CD14-positive monocyte (primary cell): Measurements from ENCODE around the gene AXL. TPM values are rescaled to one million over a fixed set of nuclear protein-coding genes. Genes with fewer than 3 reads are reported as not detected.

Experiments used
- DNase-seq, 3 donors: peaks; one replicate each; pipeline ENCODE4 v3.0.0-alpha.2; 2011 to 2022
- H2AFZ ChIP-seq: 2 replicates; pipeline ENCODE4 v1.6.0; 2012; ENCODE audit warnings: mild to moderate bottlenecking, low read depth, low read length, inconsistent platforms; ENCODE audit not compliant: insufficient read depth, poor library complexity, severe bottlenecking
- H3K27ac ChIP-seq, 2 donors: 1 replicate in 1 of 2; 2 replicates in 1 of 2; pipeline ENCODE4 v1.5.1; 2012 to 2013; ENCODE audit warnings: low read length in 2 of 2, control low read depth in 1 of 2, inconsistent platforms in 1 of 2, low read depth in 1 of 2, mild to moderate bottlenecking in 1 of 2
- H3K27me3 ChIP-seq, 2 donors: one replicate each; pipeline versions ENCODE4 v1.6.0 to v1.6.1; 2011 to 2013; ENCODE audit warnings: low read length in 2 of 2; ENCODE audit not compliant: control insufficient read depth in 2 of 2, insufficient read depth in 2 of 2
- H3K36me3 ChIP-seq, 2 donors: replicated peaks in 1 of 2; 1 replicate in 1 of 2; 2 replicates in 1 of 2; pipeline versions ENCODE4 v1.5.1 to v1.6.1; 2012 to 2013; ENCODE audit warnings: low read length in 2 of 2, control low read depth in 1 of 2, inconsistent platforms in 1 of 2, mild to moderate bottlenecking in 1 of 2; ENCODE audit not compliant: insufficient read depth in 2 of 2, control insufficient read depth in 1 of 2
- H3K4me1 ChIP-seq, 2 donors: 1 replicate in 1 of 2; 2 replicates in 1 of 2; pipeline versions ENCODE4 v1.5.1 to v1.6.1; 2012 to 2013; ENCODE audit warnings: low read length in 2 of 2, control low read depth in 1 of 2, inconsistent platforms in 1 of 2, mild to moderate bottlenecking in 1 of 2, moderate library complexity in 1 of 2; ENCODE audit not compliant: insufficient read depth in 2 of 2, control insufficient read depth in 1 of 2
- H3K4me2 ChIP-seq: replicated peaks from 2 replicates; pipeline ENCODE3; 2012; ENCODE audit warnings: low read length, moderate library complexity, mild to moderate bottlenecking; ENCODE audit not compliant: poor library complexity, severe bottlenecking; ENCODE audit errors: extremely low read depth
- H3K4me3 ChIP-seq, 3 experiments: fragments of 200-600 bp in 1 of 3; sonication (generic) in 1 of 3; replicated peaks in 1 of 3; 1 replicate in 2 of 3; 2 replicates in 1 of 3; pipeline ENCODE4 v1.5.1; 2011 to 2013; ENCODE audit warnings: low read length in 3 of 3, mild to moderate bottlenecking in 3 of 3, control low read depth in 2 of 3, low read depth in 2 of 3, inconsistent platforms in 1 of 3, moderate library complexity in 1 of 3
- H3K79me2 ChIP-seq: 2 replicates; pipeline ENCODE4 v1.6.0; 2012; ENCODE audit warnings: mild to moderate bottlenecking, control low read depth, inconsistent platforms, low read length, moderate library complexity; ENCODE audit not compliant: insufficient read depth
- H3K9ac ChIP-seq: 2 replicates; pipeline ENCODE4 v1.6.0; 2017; ENCODE audit warnings: low read length, mild to moderate bottlenecking; ENCODE audit not compliant: insufficient read depth, poor library complexity, severe bottlenecking
- H3K9me3 ChIP-seq, 2 donors: replicated peaks in 1 of 2; 1 replicate in 1 of 2; 2 replicates in 1 of 2; pipeline versions ENCODE4 v1.5.1 to v1.6.1; 2012 to 2013; ENCODE audit warnings: low read length in 2 of 2, control low read depth in 1 of 2; ENCODE audit not compliant: control insufficient read depth in 1 of 2, insufficient read depth in 1 of 2
- H4K20me1 ChIP-seq: 2 replicates; pipeline ENCODE4 v1.6.0; 2012; ENCODE audit warnings: mild to moderate bottlenecking, low read length, control low read depth, moderate library complexity; ENCODE audit not compliant: insufficient read depth
- H3K27ac Mint-ChIP-seq, 7 donors: one replicate each; pipeline ENCODE4 v1.8.0; 2020; ENCODE audit warnings: mild to moderate bottlenecking in 7 of 7, mixed read lengths in 7 of 7, moderate library complexity in 6 of 7, inconsistent platforms in 2 of 7
- H3K27me3 Mint-ChIP-seq, 3 donors: one replicate each; pipeline ENCODE4 v1.8.0; 2021 to 2022; ENCODE audit warnings: low read depth in 3 of 3, mild to moderate bottlenecking in 3 of 3, mixed read lengths in 3 of 3, moderate library complexity in 3 of 3, inconsistent platforms in 1 of 3
- H3K36me3 Mint-ChIP-seq, 2 donors: one replicate each; pipeline ENCODE4 v1.8.0; 2020; ENCODE audit warnings: mixed read lengths in 2 of 2, inconsistent platforms in 1 of 2, mild to moderate bottlenecking in 1 of 2
- H3K4me1 Mint-ChIP-seq: one replicate; pipeline ENCODE4 v1.8.0; 2020; ENCODE audit warnings: mild to moderate bottlenecking, mixed read lengths
- H3K4me3 Mint-ChIP-seq, 2 donors: one replicate each; pipeline ENCODE4 v1.8.0; 2020; ENCODE audit warnings: mild to moderate bottlenecking in 2 of 2, mixed read lengths in 2 of 2, moderate library complexity in 1 of 2
- H3K9me3 Mint-ChIP-seq, 7 donors: one replicate each; pipeline ENCODE4 v1.8.0; 2020 to 2022; ENCODE audit warnings: mixed read lengths in 7 of 7, mild to moderate bottlenecking in 6 of 7, moderate library complexity in 6 of 7, inconsistent platforms in 2 of 7
- CTCF ChIP-seq: fragments of 200-600 bp; IDR thresholded peaks from one replicate; pipeline ENCODE4 v1.8.0; 2022; ENCODE audit warnings: antibody characterized with exemption, mild to moderate bottlenecking
- WGBS: methylation state at CpG from one replicate; pipeline ENCODE4 v1.1.5; 2013; ENCODE audit warnings: missing lambda C conversion rate; ENCODE audit not compliant: insufficient coverage; 5-methylcytosine and 5-hydroxymethylcytosine counted together
- intact Hi-C, 2 donors: fragments of 100-400 bp; cut with micrococcal nuclease; formaldehyde crosslinking; loops; one replicate each; pipeline versions ENCODE4 v1.15.0 to v1.15.1; 2023
- polyA plus RNA-seq, 3 donors: library from polyadenylated mRNA; depleted of rRNA in 1 of 3; unstranded in 2 of 3; stranded (reverse) in 1 of 3; fragments of 300-500 nt in 2 of 3; fragments of >200 nt in 1 of 3; fragmentation: Illumina TruSeq in 2 of 3; gene quantifications; 1 replicate in 2 of 3; 2 replicates in 1 of 3; pipeline ENCODE4 v1.2.3, GENCODE V29; 2012 to 2021

The AXL gene
- polyA plus RNA-seq, 3 donors, result 0.05 to 0.07 TPM; not detected in 1

GRCh38 chr19:41189425-41190065, 29.5 kb upstream of the AXL start:
- intact Hi-C loops, result no loop called here
- no peak overlapping the region for H3K4me3 Mint-ChIP-seq
- peak overlapping the region in 1 of 7 donors; percentile 47 for H3K27ac Mint-ChIP-seq
- Histone ChIP-seq H3K4me2 (no peak overlapping the region), H3K27me3 (peaks cover 0 to 4% of the 10 kb centered on the region in 2 donors), H3K27ac (no peak overlapping the region), H3K9me3 (no peaks in the 10 kb centered on the region), H3K36me3 (no peaks in the 10 kb centered on the region), H3K79me2 (peaks cover 2% of the 10 kb centered on the region), H3K4me3 (no peak overlapping the region), H3K9ac (no peak overlapping the region), H3K4me1 (peaks cover 28 to 32% of the 10 kb centered on the region in 2 donors), H4K20me1 (no peaks in the 10 kb centered on the region), H2AFZ (no peak overlapping the region)
- peaks cover 0 to 2% of the 10 kb centered on the region in 2 donors for H3K36me3 Mint-ChIP-seq
- no peaks in the 10 kb centered on the region for H3K9me3 Mint-ChIP-seq
- TF ChIP-seq CTCF, result no peak
- peaks cover 27% of the 10 kb centered on the region for H3K4me1 Mint-ChIP-seq
- WGBS, result 80% methylated on average over 1 of the region's 8 CpGs
- H3K27me3 Mint-ChIP-seq, result peaks cover 8 to 28% (median 16%) of the 10 kb centered on the region in 3 donors
- no peak for DNase-seq

- Histone ChIP-seq H4K20me1 (no peaks in the 10 kb centered on the region), H3K9ac (peak within 1 kb of the TSS; percentile 67), H3K79me2 (peaks cover 11% of the 10 kb centered on the region), H3K4me1 (peaks cover 51 to 56% of the 10 kb centered on the region in 2 donors), H3K36me3 (peaks cover 0 to 2% of the 10 kb centered on the region in 2 donors), H3K27me3 (peaks cover 0 to 4% of the 10 kb centered on the region in 2 donors), H2AFZ (peak within 1 kb of the TSS; percentile 88), H3K4me3 (peak within 1 kb of the TSS; percentile 51 to 82 (median 54)), H3K9me3 (no peaks in the 10 kb centered on the region), H3K27ac (peak within 1 kb of the TSS; percentile 5 to 51), H3K4me2 (peak within 1 kb of the TSS; percentile 94)
- Mint-ChIP-seq H3K27ac (peak within 1 kb of the TSS; percentile 13 to 89 (median 76)), H3K4me1 (peaks cover 49% of the 10 kb centered on the region), H3K36me3 (peaks cover 2 to 11% of the 10 kb centered on the region in 2 donors), H3K27me3 (peaks cover 5 to 27% (median 15%) of the 10 kb centered on the region in 3 donors), H3K9me3 (peaks cover 0 to 1% (median 0%) of the 10 kb centered on the region in 7 donors), H3K4me3 (peak within 1 kb of the TSS; percentile 85 to 95)
- WGBS, result 5% methylated on average over 51 of the region's 58 CpGs
- no peak for TF ChIP-seq CTCF
- DNase-seq, result peak in 2 of 3 donors; percentile 34 to 44
- intact Hi-C loops, result no loop called here
Observed at GRCh38 chr19:41192574-41193429, 26.2 kb upstream of the AXL start, which contains the start of gene CYP2S1. CYP2S1 (plus strand) TSS chr19:41193219; CDS start chr19:41193265, 46 bp downstream.
